ENCODE measurements around the gene SNX19.

SNX19 gene

GRCh38 chr11:130906616-130907015, 9.7 kb downstream of the SNX19 start:
- no peak for DNase-seq

GRCh38 chr11:130905512-130905911, 10.8 kb downstream of the SNX19 start:
- no peak for DNase-seq

GRCh38 chr11:130904380-130904779, 11.9 kb downstream of the SNX19 start:
- no peak for DNase-seq

GRCh38 chr11:130902380-130902779, 13.9 kb downstream of the SNX19 start:
- no peak for DNase-seq

GRCh38 chr11:130899106-130899505, 17.2 kb downstream of the SNX19 start:
- no peak for DNase-seq

GRCh38 chr11:130897262-130898182, 18.8 kb downstream of the SNX19 start:
- DNase-seq = no peak

- DNase-seq = no peak
Measured at GRCh38 chr11:130894322-130895025, 21.8 kb downstream of the SNX19 start.

GRCh38 chr11:130892861-130893260, 23.4 kb downstream of the SNX19 start:
- DNase-seq = no peak

GRCh38 chr11:130891326-130891725, 25.0 kb downstream of the SNX19 start:
- DNase-seq = no peak

GRCh38 chr11:130890039-130890745, 26.1 kb downstream of the SNX19 start:
- no peak for DNase-seq

GRCh38 chr11:130888790-130889189, 27.5 kb downstream of the SNX19 start:
- no peak for DNase-seq

GRCh38 chr11:130886704-130887103, 29.6 kb downstream of the SNX19 start:
- DNase-seq = no peak

GRCh38 chr11:130882138-130882551, 34.1 kb downstream of the SNX19 start:
- DNase-seq = no peak

GRCh38 chr11:130881475-130882137, 34.7 kb downstream of the SNX19 start:
- DNase-seq = no peak

- no peak for DNase-seq
Measured at GRCh38 chr11:130879836-130880235, 36.4 kb downstream of the SNX19 start.

GRCh38 chr11:130876931-130877915, 39.1 kb downstream of the SNX19 start:
- DNase-seq = no peak

GRCh38 chr11:130876100-130876499, 40.2 kb downstream of the SNX19 start:
- DNase-seq = no peak

- no peak for DNase-seq
Measured at GRCh38 chr11:130874955-130875531, 41.2 kb downstream of the SNX19 start.

- DNase-seq = no peak
Measured at GRCh38 chr11:130874396-130874795, 41.9 kb downstream of the SNX19 start.

- DNase-seq = no peak
Measured at GRCh38 chr11:130873761-130874160, 42.5 kb downstream of the SNX19 start.

GRCh38 chr11:130872981-130873380, 43.3 kb downstream of the SNX19 start:
- no peak for DNase-seq

Measured in 8988T (cell line).